HG03066 (cell line): ENCODE results near the gene RPL11.
"Not testable (repeated sequence)": the region's sequence is repeated elsewhere in the genome, so short reads cannot be mapped to it uniquely, and the experiment has no call there.

Source experiments
- ATAC-seq: cut with Tn5 transposase; IDR thresholded peaks from one replicate; pipeline ENCODE4 v1.9.1; 2021; ENCODE audit warnings: low read depth; ENCODE audit not compliant: unreplicated experiment

Gene RPL11

GRCh38 chr1:23684415-23684814 lies 7.2 kb upstream of the RPL11 start:
- ATAC-seq = no peak

DNA sequence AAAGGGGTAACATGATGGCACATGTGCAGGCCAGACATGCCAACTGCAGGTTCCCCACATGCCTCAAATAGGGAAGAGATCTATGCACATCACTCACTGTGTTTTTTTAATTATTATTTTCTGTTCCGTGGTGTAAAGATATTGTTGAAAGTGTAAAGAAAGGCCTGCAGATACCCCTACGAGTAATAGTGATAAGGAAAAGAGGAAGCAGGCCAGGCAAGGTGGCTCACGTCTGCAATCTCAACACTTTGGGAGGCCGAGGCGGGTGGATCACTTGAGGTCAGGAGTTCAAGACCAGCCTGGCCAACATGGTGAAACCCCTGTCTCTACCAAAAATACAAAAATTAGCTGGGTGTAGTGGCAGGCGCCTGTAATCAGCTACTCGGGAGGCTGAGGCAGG lies 6.4 kb upstream of the RPL11 start:
- ATAC-seq = not testable (repeated sequence)

GRCh38 chr1:23687680-23688079 lies 3.9 kb upstream of the RPL11 start:
- not testable (repeated sequence) for ATAC-seq

DNA sequence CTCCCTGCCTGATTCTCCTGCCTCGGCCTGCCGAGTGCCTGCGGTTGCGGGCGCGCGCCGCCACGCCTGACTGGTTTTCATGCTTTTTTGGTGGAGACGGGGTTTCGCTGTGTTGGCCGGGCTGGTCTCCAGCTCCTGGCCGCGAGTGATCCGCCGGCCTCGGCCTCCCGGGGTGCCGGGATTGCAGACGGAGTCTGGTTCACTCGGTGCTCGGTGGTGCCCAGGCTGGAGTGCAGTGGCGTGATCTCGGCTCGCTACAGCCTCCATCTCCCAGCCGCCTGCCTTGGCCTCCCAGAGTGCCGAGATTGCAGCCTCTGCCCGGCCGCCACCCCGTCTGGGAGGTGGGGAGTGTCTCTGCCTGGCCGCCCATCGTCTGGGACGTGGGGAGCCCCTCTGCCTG lies 3.3 kb upstream of the RPL11 start:
- ATAC-seq = not testable (repeated sequence)

DNA sequence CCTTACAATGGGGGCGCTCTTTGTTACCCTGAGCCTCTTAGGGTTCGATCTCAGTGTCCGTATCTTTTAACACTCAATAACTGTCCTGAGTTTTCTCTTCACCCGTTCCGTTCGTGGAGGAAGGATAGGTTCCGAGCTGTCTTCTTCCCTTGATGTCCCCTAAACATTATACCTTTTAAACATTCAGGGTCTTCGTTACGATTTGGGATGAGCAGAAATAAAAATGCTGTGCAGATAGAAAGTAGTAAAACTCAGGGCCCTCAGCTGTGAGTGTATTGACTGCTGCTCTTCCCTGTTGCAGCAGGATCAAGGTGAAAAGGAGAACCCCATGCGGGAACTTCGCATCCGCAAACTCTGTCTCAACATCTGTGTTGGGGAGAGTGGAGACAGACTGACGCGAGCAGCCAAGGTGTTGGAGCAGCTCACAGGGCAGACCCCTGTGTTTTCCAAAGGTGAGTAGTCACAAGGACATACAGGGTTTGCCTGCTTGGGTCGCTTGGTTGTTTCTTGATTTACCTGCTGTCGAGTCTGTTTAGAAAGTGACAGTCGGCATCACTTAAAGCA lies 784 bp downstream of the RPL11 start:
- ATAC-seq = no peak

DNA sequence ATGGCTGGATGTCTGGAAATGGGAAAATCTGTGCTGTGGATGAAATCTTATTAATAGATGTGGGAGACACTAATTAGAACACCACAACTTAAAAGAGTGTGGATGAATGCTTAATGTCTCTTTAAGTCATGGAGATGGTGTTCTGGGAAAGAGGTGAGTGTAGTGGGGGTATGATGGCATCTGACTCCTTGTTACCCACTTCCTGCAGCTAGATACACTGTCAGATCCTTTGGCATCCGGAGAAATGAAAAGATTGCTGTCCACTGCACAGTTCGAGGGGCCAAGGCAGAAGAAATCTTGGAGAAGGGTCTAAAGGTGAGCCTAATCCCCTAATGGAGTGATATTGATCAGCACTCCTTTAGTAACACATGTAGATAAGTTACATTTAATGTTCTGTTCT lies 2.0 kb downstream of the RPL11 start:
- no peak for ATAC-seq

DNA sequence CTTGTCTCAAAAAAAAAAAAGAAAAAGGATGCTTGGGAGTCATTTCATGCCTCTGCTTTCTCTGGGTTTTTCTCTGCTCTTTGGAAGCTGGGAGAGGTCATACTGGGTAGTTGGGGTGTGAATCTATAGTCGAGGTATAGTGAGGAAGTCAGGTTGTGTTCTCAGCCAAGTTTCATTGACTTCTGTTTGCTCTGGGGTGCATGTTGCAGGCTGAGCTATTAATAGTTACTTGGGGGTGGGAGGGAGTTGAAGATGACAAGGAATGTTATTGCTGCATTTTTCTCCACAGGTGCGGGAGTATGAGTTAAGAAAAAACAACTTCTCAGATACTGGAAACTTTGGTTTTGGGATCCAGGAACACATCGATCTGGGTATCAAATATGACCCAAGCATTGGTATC lies 2.8 kb downstream of the RPL11 start:
- no peak for ATAC-seq

- no peak for ATAC-seq
Observed at GRCh38 chr1:23695667-23696066, 4.1 kb downstream of the RPL11 start.

DNA sequence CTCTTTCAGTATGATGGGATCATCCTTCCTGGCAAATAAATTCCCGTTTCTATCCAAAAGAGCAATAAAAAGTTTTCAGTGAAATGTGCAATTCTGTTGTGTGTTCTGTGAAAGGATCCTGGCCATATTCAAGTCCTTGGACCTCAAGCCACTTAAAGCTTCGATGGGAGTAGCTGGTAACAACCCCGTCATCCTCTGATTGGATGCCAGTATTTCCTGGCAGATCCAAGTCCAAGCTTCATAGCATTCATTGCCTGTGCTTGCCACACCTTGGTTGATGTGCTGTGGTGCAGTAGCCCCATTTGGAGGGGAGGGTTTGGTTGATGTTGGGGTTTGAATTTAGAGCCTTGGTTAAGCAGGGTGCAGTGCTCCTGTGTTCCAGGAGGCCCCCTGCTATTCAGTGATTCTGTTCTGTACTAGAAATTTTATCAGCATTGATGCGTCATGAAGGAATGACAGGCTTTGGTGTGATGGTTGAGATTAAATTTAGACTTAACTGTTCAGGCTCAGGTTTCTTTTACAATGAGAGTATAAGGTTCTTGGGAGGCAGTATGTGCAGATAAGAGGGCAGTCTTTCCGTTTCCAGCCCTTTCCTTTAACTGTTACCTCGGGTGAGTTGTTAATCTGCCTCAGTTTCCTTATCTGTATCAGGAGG lies 4.9 kb downstream of the RPL11 start:
- ATAC-seq = no peak

DNA sequence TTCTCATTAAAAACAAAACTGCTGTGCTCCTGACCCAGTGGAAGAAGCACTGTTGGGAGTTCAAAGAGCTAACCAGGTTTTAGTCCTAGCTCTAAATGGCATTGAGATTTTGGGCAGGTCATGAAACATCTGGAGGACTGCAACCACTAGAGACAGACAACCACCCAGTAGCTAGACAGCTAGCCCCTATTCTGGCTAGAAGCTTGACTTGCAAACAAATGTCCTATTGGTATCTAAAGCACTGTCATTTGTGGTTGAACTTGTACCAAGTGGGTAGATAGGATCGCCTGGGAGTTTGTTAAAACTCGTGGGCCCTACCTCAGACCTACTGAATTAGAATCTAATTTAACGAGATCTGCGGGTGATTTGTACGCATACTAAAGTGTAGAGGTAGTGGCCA lies 6.9 kb downstream of the RPL11 start:
- ATAC-seq = no peak

GRCh38 chr1:23699280-23700179 lies 7.9 kb downstream of the RPL11 start:
- no peak for ATAC-seq

DNA sequence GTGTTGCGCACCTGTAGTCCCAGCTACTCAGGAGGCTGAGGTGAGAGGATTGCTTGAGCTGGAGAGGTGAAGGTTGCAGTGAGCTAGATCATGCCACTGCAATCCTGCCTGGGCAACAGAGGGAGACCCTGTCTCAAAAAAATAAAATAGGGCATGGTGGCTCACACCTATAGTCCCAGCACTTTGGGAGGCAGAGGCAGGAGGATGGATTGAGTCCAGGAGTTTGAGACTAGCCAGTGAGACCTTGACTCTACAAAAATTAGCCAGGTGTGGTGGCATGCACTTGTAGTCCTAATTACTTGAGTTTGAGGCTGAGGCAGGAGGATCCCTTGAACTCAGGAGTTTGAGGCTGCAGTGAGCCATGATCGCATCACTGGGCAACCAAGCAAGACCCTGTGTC lies 9.7 kb downstream of the RPL11 start:
- no peak for ATAC-seq

DNA sequence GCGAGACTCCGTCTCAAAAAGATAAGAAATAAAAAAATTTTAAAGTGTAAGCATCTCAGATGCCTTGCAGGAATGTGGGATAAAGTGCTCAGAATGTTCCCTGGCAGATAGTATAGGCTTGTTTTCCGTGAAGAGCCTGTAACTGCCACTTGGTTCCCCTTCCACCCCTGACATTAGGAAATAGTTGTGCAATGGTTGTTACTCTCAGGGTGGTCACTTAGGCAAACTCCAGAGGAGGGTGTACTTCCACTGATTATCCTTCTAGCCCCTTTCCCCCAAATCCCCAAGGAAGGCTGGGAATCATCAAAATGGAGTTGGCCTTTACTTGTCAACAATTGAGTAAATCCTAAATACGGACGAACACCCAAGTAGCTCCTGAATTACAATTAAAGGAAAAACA lies 10.4 kb downstream of the RPL11 start:
- no peak for ATAC-seq

DNA sequence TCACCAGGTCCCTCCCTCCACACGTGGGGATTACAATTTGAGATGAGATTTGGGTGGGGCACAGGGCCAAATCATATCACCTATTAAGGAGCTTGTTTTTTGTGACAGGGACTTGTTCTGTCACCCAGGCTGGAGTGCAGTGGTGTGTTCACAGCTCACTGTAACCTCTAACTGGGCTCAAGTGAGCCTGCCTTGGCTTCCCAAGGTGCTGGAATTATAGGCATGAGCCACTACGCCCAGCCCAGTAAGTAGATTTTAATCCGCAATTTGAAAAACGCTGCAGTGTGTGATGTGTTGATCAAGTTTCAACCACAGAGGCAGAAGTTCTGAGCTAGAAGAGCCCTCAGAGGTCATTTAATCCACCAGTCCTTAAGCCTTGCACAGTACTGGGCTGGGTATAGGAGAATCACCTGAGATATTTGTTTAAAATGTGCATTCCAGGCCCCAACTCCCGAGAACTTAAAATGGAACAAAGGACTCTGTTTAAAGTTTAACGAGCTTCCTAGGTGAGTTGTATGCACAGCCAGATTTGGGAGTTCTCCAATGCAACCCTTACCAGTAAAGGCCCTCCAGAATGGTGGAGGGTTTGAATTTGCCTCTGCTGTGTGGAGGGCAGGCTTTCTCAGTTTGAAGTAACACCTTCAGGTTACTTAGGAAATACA lies 13.4 kb downstream of the RPL11 start:
- ATAC-seq = no peak

GRCh38 chr1:23709229-23709628 lies 17.6 kb downstream of the RPL11 start:
- no peak for ATAC-seq

GRCh38 chr1:23718482-23718881 lies 26.9 kb downstream of the RPL11 start:
- no peak for ATAC-seq

DNA sequence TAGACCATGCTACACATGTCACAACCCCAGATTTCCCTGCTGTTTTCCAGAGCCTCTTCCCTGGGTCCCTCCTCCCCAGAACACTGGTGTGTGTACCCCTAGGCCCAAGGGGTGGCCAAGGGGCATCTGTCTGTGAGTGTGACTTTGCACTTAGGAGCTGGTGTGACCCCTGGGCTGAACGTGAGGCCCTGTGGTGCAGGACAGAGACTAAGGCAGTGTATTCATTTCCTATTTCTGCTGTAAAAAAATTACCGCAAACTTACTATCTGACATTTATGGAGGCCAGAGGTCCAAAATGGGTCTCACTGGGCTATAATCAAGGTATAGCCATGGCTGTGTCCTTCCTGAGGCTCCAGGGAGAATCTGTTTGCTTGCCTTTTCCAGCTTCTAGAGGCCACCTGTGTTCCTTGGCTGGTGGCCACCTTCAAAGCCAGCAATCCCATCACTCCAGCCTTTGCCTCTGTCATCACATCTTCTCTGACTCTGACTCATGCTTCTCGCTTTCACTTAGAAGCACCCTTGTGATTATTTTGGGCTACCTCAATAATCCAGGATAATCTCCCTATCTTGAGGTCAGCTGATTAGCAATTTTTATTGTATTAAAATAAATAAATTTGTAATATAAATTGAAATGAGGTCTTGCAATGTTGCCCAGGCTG lies 27.7 kb downstream of the RPL11 start:
- ATAC-seq = no peak

DNA sequence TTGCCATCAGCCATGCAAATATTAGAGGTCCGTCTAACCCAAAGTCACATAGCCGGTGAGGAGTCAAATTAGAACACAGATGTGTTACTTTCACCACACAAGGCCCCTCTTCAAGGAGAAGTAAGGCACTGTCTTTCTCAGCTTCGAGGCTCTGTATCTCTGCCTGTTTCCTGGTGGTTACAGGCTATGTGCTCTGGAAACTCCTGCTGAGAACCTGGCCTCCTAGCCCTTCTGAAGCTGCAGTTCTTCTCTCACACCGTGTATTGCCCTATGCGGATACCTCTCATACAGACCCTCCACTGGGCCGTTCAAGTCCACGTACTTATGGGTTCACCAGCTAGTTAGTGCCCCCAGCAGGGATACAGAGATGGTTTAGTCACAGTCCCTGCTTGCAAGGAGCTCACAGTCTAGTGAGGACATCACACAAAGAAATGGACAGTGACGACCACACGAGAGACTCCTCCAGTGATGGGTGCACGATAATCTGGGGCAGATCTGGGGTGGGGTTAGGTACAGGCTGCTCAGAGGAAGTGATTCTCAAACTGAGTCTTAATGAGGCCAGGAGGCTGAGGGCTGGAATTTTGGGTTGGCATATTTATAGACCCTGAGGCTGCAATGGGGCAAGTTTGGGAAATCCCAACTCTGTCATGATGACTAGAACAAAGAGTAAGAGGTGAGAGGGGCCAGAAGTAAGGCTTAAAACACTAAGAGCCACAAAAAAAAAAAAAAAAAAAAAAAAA lies 28.8 kb downstream of the RPL11 start:
- ATAC-seq = peak; percentile 56

- ATAC-seq = no peak
Observed at GRCh38 chr1:23722652-23723051, 31.0 kb downstream of the RPL11 start.

DNA sequence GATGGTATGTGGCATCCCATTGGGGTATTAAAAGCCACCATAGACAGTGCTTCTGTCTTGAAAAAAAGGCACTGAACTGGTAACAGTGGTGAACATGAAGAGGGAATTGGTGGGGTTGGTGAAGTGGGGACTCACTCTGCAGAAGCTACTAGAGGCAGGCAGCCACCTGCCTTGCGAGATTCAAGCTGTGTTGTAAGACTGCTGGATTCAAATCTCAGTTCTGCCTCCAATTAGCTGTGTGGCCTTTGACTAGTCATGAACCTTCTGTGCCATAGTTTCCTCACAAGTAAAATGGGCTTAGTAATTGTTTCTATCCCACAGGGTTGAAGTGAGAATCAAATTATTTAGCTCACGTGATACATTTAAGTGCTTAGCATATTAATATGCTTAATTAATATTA lies 35.1 kb downstream of the RPL11 start:
- no peak for ATAC-seq
